IgD-negative memory B cell (primary cell): ENCODE results near the gene CCDC85C. TPM values are rescaled to one million over a fixed set of nuclear protein-coding genes. Genes with fewer than 3 reads are reported as not detected.
A peak's percentile ranks its signal among the peaks of the same experiment; 100 is the strongest.
"Not testable (repeated sequence)": the region's sequence is repeated elsewhere in the genome, so short reads cannot be mapped to it uniquely, and the experiment has no call there.

ENCODE experiments used
- H3K27ac Mint-ChIP-seq, 3 donors: one replicate each; pipeline ENCODE4 v1.8.0; 2020 to 2022; ENCODE audit warnings: mild to moderate bottlenecking in 3 of 3, mixed read lengths in 3 of 3, moderate library complexity in 1 of 3
- H3K27me3 Mint-ChIP-seq: one replicate; pipeline ENCODE4 v1.8.0; 2021; ENCODE audit warnings: mixed read lengths
- H3K36me3 Mint-ChIP-seq: one replicate; pipeline ENCODE4 v1.8.0; 2020; ENCODE audit warnings: mild to moderate bottlenecking, mixed read lengths
- H3K4me1 Mint-ChIP-seq, 3 donors: one replicate each; pipeline ENCODE4 v1.8.0; 2020 to 2022; ENCODE audit warnings: mixed read lengths in 3 of 3, mild to moderate bottlenecking in 1 of 3
- H3K4me3 Mint-ChIP-seq, 4 donors: one replicate each; pipeline ENCODE4 v1.8.0; 2020 to 2022; ENCODE audit warnings: mild to moderate bottlenecking in 4 of 4, mixed read lengths in 4 of 4, moderate library complexity in 3 of 4
- H3K9me3 Mint-ChIP-seq, 3 donors: one replicate each; pipeline ENCODE4 v1.8.0; 2020 to 2021; ENCODE audit warnings: mixed read lengths in 3 of 3, mild to moderate bottlenecking in 1 of 3
- polyA plus RNA-seq: library from polyadenylated mRNA; unstranded; fragments of 300-500 nt; fragmentation: Illumina TruSeq; gene quantifications from one replicate; pipeline ENCODE4 v1.2.3, GENCODE V29; 2021

The CCDC85C gene
- polyA plus RNA-seq, result 0.20 TPM

- peaks cover 10% of the 10 kb centered on the region for H3K27me3 Mint-ChIP-seq
- H3K4me3 Mint-ChIP-seq, result peak within 1 kb of the TSS; percentile 80 to 94 (median 84)
- H3K9me3 Mint-ChIP-seq, result no peaks in the 10 kb centered on the region
- peaks cover 10 to 16% (median 12%) of the 10 kb centered on the region in 3 donors for H3K4me1 Mint-ChIP-seq
- H3K36me3 Mint-ChIP-seq, result peaks cover 2% of the 10 kb centered on the region
- peak within 1 kb of the TSS in 2 of 3 donors; percentile 4 to 71 for H3K27ac Mint-ChIP-seq
Observed at GRCh38 chr14:99603471-99604277, at the start of gene CCDC85C. Gene CCDC85C (minus strand): TSS chr14:99604207. CDS start chr14:99603959, 248 bp downstream.

GRCh38 chr14:99651953-99652746 is 48.1 kb upstream of the CCDC85C start:
- H3K27me3 Mint-ChIP-seq, result peaks cover 26% of the 10 kb centered on the region

GRCh38 chr14:99650189-99650588 is 46.2 kb upstream of the CCDC85C start:
- Mint-ChIP-seq H3K9me3 (peaks cover 0 to 4% (median 3%) of the 10 kb centered on the region in 3 donors), H3K36me3 (no peaks in the 10 kb centered on the region), H3K4me1 (no peaks in the 10 kb centered on the region), H3K4me3 (no peak overlapping the region), H3K27ac (no peak overlapping the region), H3K27me3 (peaks cover 24% of the 10 kb centered on the region)

More at GRCh38 chr14:99651953-99652746, 48.1 kb upstream of the CCDC85C start:
- H3K36me3 Mint-ChIP-seq, result no peaks in the 10 kb centered on the region
- H3K9me3 Mint-ChIP-seq, result peaks cover 0 to 4% (median 3%) of the 10 kb centered on the region in 3 donors
- no peak overlapping the region for H3K27ac Mint-ChIP-seq
- H3K4me3 Mint-ChIP-seq, result no peak overlapping the region
- no peaks in the 10 kb centered on the region for H3K4me1 Mint-ChIP-seq

- H3K27ac Mint-ChIP-seq, result no peak overlapping the region
- H3K27me3 Mint-ChIP-seq, result peaks cover 22% of the 10 kb centered on the region
- peaks cover 0 to 3% (median 2%) of the 10 kb centered on the region in 3 donors for H3K9me3 Mint-ChIP-seq
Observed at GRCh38 chr14:99649643-99650042, 45.6 kb upstream of the CCDC85C start.

GRCh38 chr14:99649219-99649618 is 45.2 kb upstream of the CCDC85C start:
- peaks cover 21% of the 10 kb centered on the region for H3K27me3 Mint-ChIP-seq
- no peak overlapping the region for H3K27ac Mint-ChIP-seq
- H3K9me3 Mint-ChIP-seq, result no peaks in the 10 kb centered on the region
- no peaks in the 10 kb centered on the region for H3K36me3 Mint-ChIP-seq
- no peak overlapping the region for H3K4me3 Mint-ChIP-seq
- H3K4me1 Mint-ChIP-seq, result no peaks in the 10 kb centered on the region

More at GRCh38 chr14:99649643-99650042, 45.6 kb upstream of the CCDC85C start:
- Mint-ChIP-seq H3K36me3 (no peaks in the 10 kb centered on the region), H3K4me3 (no peak overlapping the region), H3K4me1 (no peaks in the 10 kb centered on the region)

GRCh38 chr14:99648027-99648784 is 44.2 kb upstream of the CCDC85C start:
- no peaks in the 10 kb centered on the region for H3K9me3 Mint-ChIP-seq
- no peaks in the 10 kb centered on the region for H3K36me3 Mint-ChIP-seq
- H3K4me1 Mint-ChIP-seq, result no peaks in the 10 kb centered on the region
- no peak overlapping the region for H3K27ac Mint-ChIP-seq
- H3K4me3 Mint-ChIP-seq, result no peak overlapping the region
- peaks cover 16% of the 10 kb centered on the region for H3K27me3 Mint-ChIP-seq

- Mint-ChIP-seq H3K27me3 (peaks cover 16% of the 10 kb centered on the region), H3K9me3 (no peaks in the 10 kb centered on the region), H3K36me3 (no peaks in the 10 kb centered on the region), H3K27ac (no peak overlapping the region), H3K4me1 (no peaks in the 10 kb centered on the region), H3K4me3 (no peak overlapping the region)
Observed at GRCh38 chr14:99647411-99647810, 43.4 kb upstream of the CCDC85C start.

- Mint-ChIP-seq H3K4me3 (peak overlapping the region in 2 of 4 donors; percentile 24 to 43), H3K9me3 (no peaks in the 10 kb centered on the region), H3K27ac (no peak overlapping the region), H3K4me1 (no peaks in the 10 kb centered on the region), H3K27me3 (peaks cover 16% of the 10 kb centered on the region), H3K36me3 (no peaks in the 10 kb centered on the region)
Observed at GRCh38 chr14:99645545-99646505, 41.8 kb upstream of the CCDC85C start.

GRCh38 chr14:99644723-99645544 is 40.9 kb upstream of the CCDC85C start, which contains the start of gene HHIPL1:
Gene HHIPL1 (plus strand): TSS chr14:99645129. CDS start chr14:99645208, 79 bp downstream.
- Mint-ChIP-seq H3K9me3 (no peaks in the 10 kb centered on the region), H3K27ac (no peak within 1 kb of the TSS), H3K36me3 (no peaks in the 10 kb centered on the region), H3K4me1 (no peaks in the 10 kb centered on the region), H3K27me3 (peaks cover 11% of the 10 kb centered on the region), H3K4me3 (no peak within 1 kb of the TSS)

GRCh38 chr14:99644035-99644587 is 40.1 kb upstream of the CCDC85C start:
- Mint-ChIP-seq H3K4me3 (no peak overlapping the region), H3K9me3 (no peaks in the 10 kb centered on the region), H3K36me3 (no peaks in the 10 kb centered on the region)

GRCh38 chr14:99643343-99643742 is 39.3 kb upstream of the CCDC85C start:
- H3K36me3 Mint-ChIP-seq, result no peaks in the 10 kb centered on the region
- H3K9me3 Mint-ChIP-seq, result no peaks in the 10 kb centered on the region
- peaks cover 8% of the 10 kb centered on the region for H3K27me3 Mint-ChIP-seq
- no peaks in the 10 kb centered on the region for H3K4me1 Mint-ChIP-seq
- H3K4me3 Mint-ChIP-seq, result no peak overlapping the region
- H3K27ac Mint-ChIP-seq, result no peak overlapping the region

More at GRCh38 chr14:99644035-99644587, 40.1 kb upstream of the CCDC85C start:
- Mint-ChIP-seq H3K4me1 (no peaks in the 10 kb centered on the region), H3K27me3 (peaks cover 8% of the 10 kb centered on the region), H3K27ac (no peak overlapping the region)

- not testable (repeated sequence) for H3K9me3 Mint-ChIP-seq, H3K27ac Mint-ChIP-seq, H3K4me1 Mint-ChIP-seq, H3K27me3 Mint-ChIP-seq, H3K36me3 Mint-ChIP-seq, H3K4me3 Mint-ChIP-seq
Observed at GRCh38 chr14:99642771-99643170, 38.8 kb upstream of the CCDC85C start.

GRCh38 chr14:99637624-99638023 is 33.6 kb upstream of the CCDC85C start:
- Mint-ChIP-seq H3K36me3 (peaks cover 2% of the 10 kb centered on the region), H3K9me3 (no peaks in the 10 kb centered on the region), H3K4me3 (no peak overlapping the region), H3K27ac (peak overlapping the region in 1 of 3 donors; percentile 39), H3K27me3 (peaks cover 7% of the 10 kb centered on the region), H3K4me1 (peaks cover 0 to 2% (median 0%) of the 10 kb centered on the region in 3 donors)
